Adrenal gland (tissue), 5 donors: ENCODE results near the gene NUAK2.

Experiments
- POLR2A ChIP-seq, 2 donors: fragments of 450-650 bp; IDR thresholded peaks; one replicate each; pipeline ENCODE4 v1.6.1; 2017; ENCODE audit warnings: antibody characterized with exemption in 2 of 2, mild to moderate bottlenecking in 2 of 2, moderate library complexity in 1 of 2
- TF ChIP-seq, protein P1 (sequence below), 6 experiments: fragments of 450-650 bp in 4 of 6; fragments of 200-600 bp in 2 of 6; sonication (generic) in 1 of 6; IDR thresholded peaks; 1 replicate in 5 of 6; 2 replicates in 1 of 6; pipeline versions ENCODE4 v1.5.1 to v1.8.0; 2016 to 2021; ENCODE audit warnings: antibody characterized with exemption in 6 of 6, mild to moderate bottlenecking in 2 of 6, moderate library complexity in 1 of 6
- donor health status: DM: no; HTN: no; CAD: no.

- TF ChIP-seq, protein P1, sequence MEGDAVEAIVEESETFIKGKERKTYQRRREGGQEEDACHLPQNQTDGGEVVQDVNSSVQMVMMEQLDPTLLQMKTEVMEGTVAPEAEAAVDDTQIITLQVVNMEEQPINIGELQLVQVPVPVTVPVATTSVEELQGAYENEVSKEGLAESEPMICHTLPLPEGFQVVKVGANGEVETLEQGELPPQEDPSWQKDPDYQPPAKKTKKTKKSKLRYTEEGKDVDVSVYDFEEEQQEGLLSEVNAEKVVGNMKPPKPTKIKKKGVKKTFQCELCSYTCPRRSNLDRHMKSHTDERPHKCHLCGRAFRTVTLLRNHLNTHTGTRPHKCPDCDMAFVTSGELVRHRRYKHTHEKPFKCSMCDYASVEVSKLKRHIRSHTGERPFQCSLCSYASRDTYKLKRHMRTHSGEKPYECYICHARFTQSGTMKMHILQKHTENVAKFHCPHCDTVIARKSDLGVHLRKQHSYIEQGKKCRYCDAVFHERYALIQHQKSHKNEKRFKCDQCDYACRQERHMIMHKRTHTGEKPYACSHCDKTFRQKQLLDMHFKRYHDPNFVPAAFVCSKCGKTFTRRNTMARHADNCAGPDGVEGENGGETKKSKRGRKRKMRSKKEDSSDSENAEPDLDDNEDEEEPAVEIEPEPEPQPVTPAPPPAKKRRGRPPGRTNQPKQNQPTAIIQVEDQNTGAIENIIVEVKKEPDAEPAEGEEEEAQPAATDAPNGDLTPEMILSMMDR (IDR thresholded peaks at IDR 0.05): no peak
- TF ChIP-seq POLR2A (IDR thresholded peaks at IDR 0.05): no peak
Observed at GRCh38 chr1:205261946-205262691, 59.4 kb downstream of the NUAK2 start.
